ENCODE results near the gene LCE1D. TPM values are rescaled to one million over a fixed set of nuclear protein-coding genes. Genes with fewer than 3 reads are reported as not detected.

LCE1D gene
- not detected in 2 replicates for total RNA-seq

GRCh38 chr1:152796421-152796820 lies at the start of gene LCE1D:
TSS of gene LCE1D (plus strand) at chr1:152796721. CDS start at chr1:152797795, 1,074 bp downstream.

GRCh38 chr1:152757747-152758146 lies 38.8 kb upstream of the LCE1D start, which contains the start of gene KPRP:
TSS of gene KPRP (plus strand) at chr1:152758025. CDS start at chr1:152759589, 1,564 bp downstream.

GRCh38 chr1:152774875-152775274 lies 21.6 kb upstream of the LCE1D start, which contains the start of gene LCE1F:
TSS of gene LCE1F (plus strand) at chr1:152775140. CDS start at chr1:152776372, 1,232 bp downstream.

GRCh38 chr1:152786077-152786476 lies 10.4 kb upstream of the LCE1D start, which contains the start of gene LCE1E:
TSS of gene LCE1E (plus strand) at chr1:152786257. CDS start at chr1:152787300, 1,043 bp downstream.

GRCh38 chr1:152806576-152806975 lies 10.1 kb downstream of the LCE1D start, which contains the start of gene LCE1C:
TSS of gene LCE1C (minus strand) at chr1:152806651. CDS start at chr1:152805478, 1,173 bp downstream.

GRCh38 chr1:152811671-152812070 lies 15.2 kb downstream of the LCE1D start, which contains the start of gene LCE1B:
TSS of gene LCE1B (plus strand) at chr1:152811971. CDS start at chr1:152812447, 476 bp downstream.

GRCh38 chr1:152827173-152827572 lies 30.7 kb downstream of the LCE1D start, which contains the start of gene LCE1A:
TSS of gene LCE1A (plus strand) at chr1:152827473. CDS start at chr1:152827473, 0 bp downstream.

GRCh38 chr1:152842556-152842955 lies 46.0 kb downstream of the LCE1D start, which contains the start of gene LCE6A:
TSS of gene LCE6A (plus strand) at chr1:152842856. CDS start at chr1:152843521, 665 bp downstream.

Other genes starting within 250 kb of the LCE1D start
- not detected in 2 replicates for gene LCE3E, start 229.9 kb upstream of the LCE1D start, total RNA-seq
- not detected in 2 replicates for gene LCE3D, start 216.2 kb upstream of the LCE1D start, total RNA-seq
- gene LCE3C, start 196.5 kb upstream of the LCE1D start, total RNA-seq, result not detected in 2 replicates
- not detected in 2 replicates for gene LCE3B, start 182.9 kb upstream of the LCE1D start, total RNA-seq
- not detected in 2 replicates for gene LCE3A, start 173.6 kb upstream of the LCE1D start, total RNA-seq
- not detected in 2 replicates for gene LCE2D, start 133.3 kb upstream of the LCE1D start, total RNA-seq
- not detected in 2 replicates for gene LCE2C, start 121.4 kb upstream of the LCE1D start, total RNA-seq
- gene LCE2B, start 110.6 kb upstream of the LCE1D start, total RNA-seq, result not detected in 2 replicates
- not detected in 2 replicates for gene LCE2A, start 98.4 kb upstream of the LCE1D start, total RNA-seq
- not detected in 2 replicates for gene LCE4A, start 88.6 kb upstream of the LCE1D start, total RNA-seq
- not detected in 2 replicates for gene KPRP, start 38.7 kb upstream of the LCE1D start, total RNA-seq
- not detected in 2 replicates for gene LCE1F, start 21.6 kb upstream of the LCE1D start, total RNA-seq
- not detected in 2 replicates for gene LCE1E, start 10.5 kb upstream of the LCE1D start, total RNA-seq
- not detected in 2 replicates for gene LCE1C, start 9.9 kb downstream of the LCE1D start, total RNA-seq
- not detected in 2 replicates for gene LCE1B, start 15.2 kb downstream of the LCE1D start, total RNA-seq
- not detected in 2 replicates for gene LCE1A, start 30.8 kb downstream of the LCE1D start, total RNA-seq
- not detected in 2 replicates for gene LCE6A, start 46.1 kb downstream of the LCE1D start, total RNA-seq
- not detected in 2 replicates for gene LCE7A, start 63.3 kb downstream of the LCE1D start, total RNA-seq
- gene SMCP, start 81.6 kb downstream of the LCE1D start, total RNA-seq, result not detected in 2 replicates
- 0.11 TPM in 1 of 2 replicates, not detected in the other for gene IVL, start 111.8 kb downstream of the LCE1D start, total RNA-seq
- gene SPRR5, start 150.5 kb downstream of the LCE1D start, total RNA-seq, result not detected in 2 replicates
- not detected in 2 replicates for gene SPRR4, start 173.9 kb downstream of the LCE1D start, total RNA-seq
- gene SPRR1A, start 187.4 kb downstream of the LCE1D start, total RNA-seq, result not detected in 2 replicates
- gene SPRR3, start 205.0 kb downstream of the LCE1D start, total RNA-seq, result not detected in 2 replicates
- gene SPRR1B, start 234.5 kb downstream of the LCE1D start, total RNA-seq, result not detected in 2 replicates
- gene SPRR2D, start 244.4 kb downstream of the LCE1D start, total RNA-seq, result not detected in 2 replicates

Measured in articular chondrocyte of knee joint (primary cell).